Endodermal cell (in vitro differentiated cells): ENCODE data around the gene DMPK. TPM values are rescaled to one million over a fixed set of nuclear protein-coding genes. Genes with fewer than 3 reads are reported as not detected.

ENCODE experiments used
- DNase-seq: peaks from one replicate; pipeline ENCODE4 v3.0.0-alpha.2; 2017
- H3K27ac ChIP-seq: 2 replicates; pipeline ENCODE4 v1.5.1; 2013; ENCODE audit warnings: mild to moderate bottlenecking, low read depth, low read length, moderate library complexity
- H3K27me3 ChIP-seq: 2 replicates; pipeline ENCODE4 v1.6.1; 2013; ENCODE audit warnings: mild to moderate bottlenecking, low read length, moderate library complexity; ENCODE audit not compliant: insufficient read depth, control insufficient read depth, poor library complexity, severe bottlenecking
- H3K36me3 ChIP-seq: 2 replicates; pipeline ENCODE4 v1.7.0; 2013; ENCODE audit warnings: mild to moderate bottlenecking, low read length, moderate library complexity; ENCODE audit not compliant: control insufficient read depth, insufficient read depth
- H3K4me1 ChIP-seq: one replicate; pipeline ENCODE4 v1.7.0; 2013; ENCODE audit warnings: low read length; ENCODE audit not compliant: control insufficient read depth, insufficient read depth
- H3K4me3 ChIP-seq: 2 replicates; pipeline ENCODE4 v1.5.1; 2013; ENCODE audit warnings: mild to moderate bottlenecking, low read length, moderate library complexity
- H3K9ac ChIP-seq: 2 replicates; pipeline ENCODE4 v1.6.1; 2013; ENCODE audit warnings: mild to moderate bottlenecking, low read length, moderate library complexity; ENCODE audit not compliant: poor library complexity, severe bottlenecking; ENCODE audit errors: extremely low read depth
- H3K9me3 ChIP-seq: 2 replicates; pipeline ENCODE4 v1.6.1; 2013; ENCODE audit warnings: mild to moderate bottlenecking, low read length, moderate library complexity; ENCODE audit not compliant: control insufficient read depth
- H3K27ac Mint-ChIP-seq: 2 replicates; pipeline ENCODE4 v1.8.0; 2020; ENCODE audit warnings: mixed read lengths
- H3K27me3 Mint-ChIP-seq: 2 replicates; pipeline ENCODE4 v1.8.0; 2021; ENCODE audit warnings: mild to moderate bottlenecking, mixed read lengths; ENCODE audit not compliant: insufficient read depth
- H3K36me3 Mint-ChIP-seq: 2 replicates; pipeline ENCODE4 v1.8.0; 2020; ENCODE audit warnings: low read depth, mixed read lengths
- H3K4me1 Mint-ChIP-seq: 2 replicates; pipeline ENCODE4 v1.8.0; 2020; ENCODE audit warnings: mixed read lengths
- H3K4me3 Mint-ChIP-seq: 2 replicates; pipeline ENCODE4 v1.8.0; 2020; ENCODE audit warnings: mild to moderate bottlenecking, moderate library complexity, mixed read lengths
- H3K9me3 Mint-ChIP-seq: 2 replicates; pipeline ENCODE4 v1.8.0; 2020; ENCODE audit warnings: mild to moderate bottlenecking, mixed read lengths
- WGBS, 2 experiments: methylation state at CpG; one replicate each; pipeline versions ENCODE4 v1.1.5 to v1.1.7; 2013; ENCODE audit warnings: missing lambda C conversion rate in 2 of 2, mixed read lengths in 1 of 2; ENCODE audit not compliant: insufficient coverage in 1 of 2, insufficient read length in 1 of 2; 5-methylcytosine and 5-hydroxymethylcytosine counted together
- total RNA-seq, 2 donors: library from RNA; stranded (reverse); fragmentation: NEBNext Ultra II Directional in 1 of 2; extraction: Animal tissue kit (Norgen Biotek cat#: 25700) in 1 of 2; gene quantifications; 2 replicates in 1 of 2; 3 replicates in 1 of 2; pipeline ENCODE4 v1.2.1, GENCODE V29; 2021
- TF ChIP-seq, protein P1 (sequence below): fragments of 200-600 bp; sonication (generic); conservative IDR thresholded peaks from 2 replicates; pipeline ENCODE4 v1.5.0; 2021; ENCODE audit warnings: antibody characterized with exemption, mild to moderate bottlenecking

Gene DMPK
- total RNA-seq, 2 donors from 2014 or later = 58.8 to 75.9 TPM

- Mint-ChIP-seq H3K4me3 (no peak overlapping the region), H3K27me3 (peaks cover under 1% of the 10 kb centered on the region), H3K4me1 (peaks cover 9% of the 10 kb centered on the region), H3K9me3 (no peaks in the 10 kb centered on the region), H3K27ac (no peak overlapping the region), H3K36me3 (no peaks in the 10 kb centered on the region)
- DNase-seq = peak; percentile 69
- WGBS, 2 experiments = 54 to 68% methylated on average over 6 of the region's 6 CpGs
- Histone ChIP-seq H3K4me1 (peaks cover 13% of the 10 kb centered on the region), H3K4me3 (no peak overlapping the region), H3K9ac (no peak overlapping the region), H3K27me3 (no peaks in the 10 kb centered on the region), H3K27ac (no peak overlapping the region), H3K9me3 (no peaks in the 10 kb centered on the region), H3K36me3 (no peaks in the 10 kb centered on the region)
- TF ChIP-seq, protein P1, sequence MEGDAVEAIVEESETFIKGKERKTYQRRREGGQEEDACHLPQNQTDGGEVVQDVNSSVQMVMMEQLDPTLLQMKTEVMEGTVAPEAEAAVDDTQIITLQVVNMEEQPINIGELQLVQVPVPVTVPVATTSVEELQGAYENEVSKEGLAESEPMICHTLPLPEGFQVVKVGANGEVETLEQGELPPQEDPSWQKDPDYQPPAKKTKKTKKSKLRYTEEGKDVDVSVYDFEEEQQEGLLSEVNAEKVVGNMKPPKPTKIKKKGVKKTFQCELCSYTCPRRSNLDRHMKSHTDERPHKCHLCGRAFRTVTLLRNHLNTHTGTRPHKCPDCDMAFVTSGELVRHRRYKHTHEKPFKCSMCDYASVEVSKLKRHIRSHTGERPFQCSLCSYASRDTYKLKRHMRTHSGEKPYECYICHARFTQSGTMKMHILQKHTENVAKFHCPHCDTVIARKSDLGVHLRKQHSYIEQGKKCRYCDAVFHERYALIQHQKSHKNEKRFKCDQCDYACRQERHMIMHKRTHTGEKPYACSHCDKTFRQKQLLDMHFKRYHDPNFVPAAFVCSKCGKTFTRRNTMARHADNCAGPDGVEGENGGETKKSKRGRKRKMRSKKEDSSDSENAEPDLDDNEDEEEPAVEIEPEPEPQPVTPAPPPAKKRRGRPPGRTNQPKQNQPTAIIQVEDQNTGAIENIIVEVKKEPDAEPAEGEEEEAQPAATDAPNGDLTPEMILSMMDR = peak; percentile 30
Observed at GRCh38 chr19:45764475-45764874, 17.8 kb downstream of the DMPK start.

GRCh38 chr19:45763691-45764294 is 18.5 kb downstream of the DMPK start:
- H3K36me3 ChIP-seq = no peaks in the 10 kb centered on the region
- peaks cover 2% of the 10 kb centered on the region for H3K27me3 Mint-ChIP-seq
- no peak overlapping the region for H3K4me3 Mint-ChIP-seq
- H3K27me3 ChIP-seq = no peaks in the 10 kb centered on the region
- DNase-seq = no peak
- no peak overlapping the region for H3K27ac Mint-ChIP-seq
- no peak overlapping the region for H3K9ac ChIP-seq
- H3K9me3 Mint-ChIP-seq = no peaks in the 10 kb centered on the region
- no peaks in the 10 kb centered on the region for H3K9me3 ChIP-seq
- H3K36me3 Mint-ChIP-seq = no peaks in the 10 kb centered on the region
- WGBS, 2 experiments = 82 to 87% methylated on average over 20 to 27 of the region's 27 CpGs
- H3K4me3 ChIP-seq = no peak overlapping the region
- peaks cover 9% of the 10 kb centered on the region for H3K4me1 Mint-ChIP-seq
- H3K27ac ChIP-seq = no peak overlapping the region
- peaks cover 13% of the 10 kb centered on the region for H3K4me1 ChIP-seq
- TF ChIP-seq, protein P1 = no peak

- no peaks in the 10 kb centered on the region for H3K9me3 ChIP-seq
- no peak overlapping the region for H3K4me3 Mint-ChIP-seq
Observed at GRCh38 chr19:45762870-45763631, 19.2 kb downstream of the DMPK start.

More at GRCh38 chr19:45762870-45763631, 19.2 kb downstream of the DMPK start:
- TF ChIP-seq, protein P1 = no peak
- Histone ChIP-seq H3K4me3 (no peak overlapping the region), H3K36me3 (no peaks in the 10 kb centered on the region), H3K27me3 (no peaks in the 10 kb centered on the region), H3K9ac (no peak overlapping the region), H3K4me1 (peaks cover 13% of the 10 kb centered on the region), H3K27ac (no peak overlapping the region)
- no peak for DNase-seq
- no peaks in the 10 kb centered on the region for H3K36me3 Mint-ChIP-seq
- H3K9me3 Mint-ChIP-seq = no peaks in the 10 kb centered on the region
- WGBS, 2 experiments = 94 to 97% methylated on average over 8 to 15 of the region's 15 CpGs
- no peak overlapping the region for H3K27ac Mint-ChIP-seq
- H3K27me3 Mint-ChIP-seq = peaks cover 2% of the 10 kb centered on the region
- H3K4me1 Mint-ChIP-seq = peaks cover 9% of the 10 kb centered on the region
